K562 (cell line): ENCODE results near the gene CACNA1C. TPM values are rescaled to one million over a fixed set of nuclear protein-coding genes. Genes with fewer than 3 reads are reported as not detected.

Source experiments
- ATAC-seq: fragments of 200-7000 bp; cut with Tn5 transposase; 3 replicates; pipeline ENCODE4 v1.9.1; 2020; ENCODE audit warnings: moderate library complexity
- BruUV-seq: library from RNA; stranded (reverse); fragments of 400-500 nt; replicated peaks from 2 replicates; lab custom pipeline; 2021; lab: Mats Ljungman, UMichigan
- CTCF ChIA-PET: fragments of 300-600 bp; formaldehyde crosslinking; extraction: SDS; loops from one replicate; lab custom pipeline; 2021; ENCODE audit warnings: low intra/inter-chr PET ratio; lab: Yijun Ruan, JAX
- POLR2A ChIA-PET: fragments of 300-600, 350-650 bp; sonication (Branson Sonifier 250); formaldehyde crosslinking; extraction: SDS; loops from one replicate; lab custom pipeline; 2021; ENCODE audit warnings: antibody characterized with exemption, inconsistent platforms; lab: Yijun Ruan, JAX
- DNase-seq, 4 experiments: peaks; one replicate each; pipeline versions ENCODE4 v3.0.0 to v3.0.0-alpha.2; 2011 to 2018; ENCODE audit warnings: low spot score in 3 of 4, mixed read lengths in 3 of 4; ENCODE audit errors: extremely low read depth in 1 of 4
- FAIRE-seq: peaks from 2 replicates; lab custom pipeline; 2011; peaks lifted over from hg19 to GRCh38; lab: Jason Lieb, UNC
- H2AFZ ChIP-seq: 2 replicates; pipeline ENCODE4 v1.6.0; 2011; ENCODE audit warnings: low read depth, low read length, control low read depth, inconsistent platforms
- H3K27ac ChIP-seq: fragments of 200-600 bp; 3 replicates; pipeline ENCODE4 v1.8.0; 2011; ENCODE audit warnings: low read depth, mild to moderate bottlenecking, control low read depth, inconsistent platforms, low read length, moderate library complexity, mixed read lengths; ENCODE audit errors: extremely low read depth
- H3K27me3 ChIP-seq, 2 experiments: fragments of 300-600 bp in 1 of 2; 2 replicates in 1 of 2; 3 replicates in 1 of 2; pipeline versions ENCODE4 v1.6.0 to v1.8.0; 2011; ENCODE audit warnings: inconsistent platforms in 2 of 2, low read length in 2 of 2, mild to moderate bottlenecking in 1 of 2, mixed read lengths in 1 of 2, moderate library complexity in 1 of 2; ENCODE audit not compliant: control insufficient read depth in 2 of 2, insufficient read depth in 2 of 2
- H3K36me3 ChIP-seq: fragments of 300-600 bp; 3 replicates; pipeline ENCODE4 v1.8.0; 2011; ENCODE audit warnings: mild to moderate bottlenecking, low read length, inconsistent platforms; ENCODE audit not compliant: control insufficient read depth, insufficient read depth
- H3K4me1 ChIP-seq, 2 experiments: fragments of 200-600 bp in 1 of 2; replicated peaks in 1 of 2; 2 replicates in 1 of 2; 3 replicates in 1 of 2; pipeline versions ENCODE4 v1.5.1 to v1.8.0; 2011; ENCODE audit warnings: inconsistent platforms in 2 of 2, low read length in 2 of 2, mild to moderate bottlenecking in 1 of 2, mixed read lengths in 1 of 2, moderate library complexity in 1 of 2; ENCODE audit not compliant: control insufficient read depth in 2 of 2, insufficient read depth in 2 of 2
- H3K4me2 ChIP-seq: 2 replicates; pipeline ENCODE4 v1.6.1; 2011; ENCODE audit warnings: low read length, control low read depth, inconsistent platforms, mixed read lengths; ENCODE audit not compliant: insufficient read depth
- H3K4me3 ChIP-seq: fragments of 200-600 bp; sonication (generic), shearing (Covaris generic); 2 replicates; pipeline ENCODE4 v1.5.1; 2016; ENCODE audit warnings: control low read depth, inconsistent platforms
- H3K79me2 ChIP-seq: fragments of 200-600 bp; 3 replicates; pipeline ENCODE4 v1.8.0; 2011; ENCODE audit warnings: low read length, inconsistent platforms; ENCODE audit not compliant: control insufficient read depth, insufficient read depth
- H3K9ac ChIP-seq, 2 experiments: 2 replicates each; pipeline versions ENCODE4 v1.6.0 to v1.6.1; 2011; ENCODE audit warnings: low read depth in 2 of 2, low read length in 2 of 2, control low read depth in 1 of 2, inconsistent platforms in 1 of 2, mild to moderate bottlenecking in 1 of 2, mixed read lengths in 1 of 2; ENCODE audit not compliant: insufficient read depth in 1 of 2
- H3K9me1 ChIP-seq: one replicate; pipeline ENCODE4 v1.6.0; 2011; ENCODE audit warnings: inconsistent platforms, mild to moderate bottlenecking, low read length, moderate library complexity; ENCODE audit not compliant: control insufficient read depth, insufficient read depth
- H3K9me3 ChIP-seq: replicated peaks from 2 replicates; pipeline ENCODE4 v1.5.1; 2011; ENCODE audit warnings: low read depth, low read length, inconsistent platforms; ENCODE audit not compliant: control insufficient read depth, insufficient read depth
- H4K20me1 ChIP-seq: replicated peaks from 2 replicates; pipeline ENCODE4 v1.6.1; 2011; ENCODE audit warnings: low read length, inconsistent platforms, mixed read lengths; ENCODE audit not compliant: control insufficient read depth, insufficient read depth
- GABPB2 ChIP-seq: fragments of 250-450 bp; sonication (Bioruptor Pico); conservative IDR thresholded peaks from 2 replicates; pipeline ENCODE4 v1.5.1; 2021; ENCODE audit warnings: mild to moderate bottlenecking
- HDAC3 ChIP-seq: fragments of 450-650 bp; IDR thresholded peaks from 2 replicates; pipeline ENCODE4 v1.6.1; 2018; ENCODE audit warnings: borderline replicate concordance, mild to moderate bottlenecking, moderate library complexity; ENCODE audit not compliant: partially characterized antibody
- IRF2 ChIP-seq: sonication (generic); formaldehyde crosslinking; IDR thresholded peaks from 2 replicates; pipeline ENCODE4 v1.8.1; 2022; ENCODE audit warnings: mild to moderate bottlenecking, missing genetic modification reagents
- NFRKB ChIP-seq: fragments of 450-650 bp; IDR thresholded peaks from 2 replicates; pipeline ENCODE4 v1.6.1; 2016; ENCODE audit warnings: low read depth
- NFYB ChIP-seq: IDR thresholded peaks from 2 replicates; pipeline ENCODE4 v1.6.1; 2011; ENCODE audit warnings: mild to moderate bottlenecking, moderate library complexity; ENCODE audit not compliant: insufficient read length; ENCODE audit errors: extremely low read depth
- RBM15 ChIP-seq: fragments of 200-400 bp; formaldehyde crosslinking; IDR thresholded peaks from 2 replicates; pipeline ENCODE4 v1.6.1; 2018; ENCODE audit warnings: mild to moderate bottlenecking, low read length, moderate library complexity; ENCODE audit not compliant: insufficient read depth
- TRIM28 ChIP-seq: fragments of 450-650 bp; IDR thresholded peaks from 2 replicates; pipeline ENCODE4 v1.6.1; 2017
- U2AF1 ChIP-seq: fragments of 200-400 bp; formaldehyde crosslinking; optimal IDR thresholded peaks from 2 replicates; pipeline ENCODE3; 2017; ENCODE audit warnings: mild to moderate bottlenecking, low read depth, low read length, moderate library complexity
- ZBTB1 ChIP-seq: sonication (generic); formaldehyde crosslinking; IDR thresholded peaks from 2 replicates; pipeline ENCODE4 v1.8.1; 2023; ENCODE audit warnings: missing genetic modification reagents, low read depth, mild to moderate bottlenecking, borderline replicate concordance
- ZNF23 ChIP-seq: fragments of 250-450 bp; sonication (Bioruptor Pico); IDR thresholded peaks from 2 replicates; pipeline ENCODE4 v1.4.0; 2020; ENCODE audit warnings: mild to moderate bottlenecking
- ZNF444 ChIP-seq: fragments of 250-450 bp; sonication (Bioruptor Pico); IDR thresholded peaks from 2 replicates; pipeline ENCODE4 v1.4.0; 2020; ENCODE audit warnings: mild to moderate bottlenecking, moderate library complexity
- ZNF445 ChIP-seq: fragments of 250-450 bp; sonication (Bioruptor Pico); IDR thresholded peaks from 2 replicates; pipeline ENCODE4 v1.4.0; 2020; ENCODE audit warnings: low read depth, mild to moderate bottlenecking, moderate library complexity
- WGBS: fragments of 100-300 bp; shearing (Covaris generic); methylation state at CpG from one replicate; pipeline ENCODE4 v1.1.6; 2016; ENCODE audit warnings: low coverage, mixed read lengths; ENCODE audit not compliant: insufficient coverage; ENCODE audit errors: missing lambda C conversion rate; 5-methylcytosine and 5-hydroxymethylcytosine counted together
- in situ Hi-C: fragments of 300-500 bp; cut with MboI; formaldehyde crosslinking; loops from 4 replicates; pipeline ENCODE4 v1.15.0; 2018; ENCODE audit warnings: inconsistent platforms, mixed read lengths
- intact Hi-C: fragments of 100-400 bp; cut with micrococcal nuclease; formaldehyde crosslinking; loops from 2 replicates; pipeline ENCODE4 v1.14.2; 2022
- polyA plus RNA-seq, 8 experiments: library from polyadenylated mRNA; depleted of rRNA in 4 of 8; stranded (reverse) in 5 of 8; unstranded in 3 of 8; fragments of >200 nt; fragmentation: Nextera tagmentation in 2 of 8; fragmentation: Illumina TruSeq in 1 of 8; extraction: Ambion mirVana in 2 of 8; extraction: Trizol in 1 of 8; gene quantifications; 2 replicates each; pipeline versions ENCODE4 v1.2.1 to v1.2.3, GENCODE V29; 2011 to 2014; ENCODE audit warnings: inconsistent platforms in 1 of 8, missing spikeins in 1 of 8
- total RNA-seq, 7 experiments: library from RNA; depleted of rRNA in 6 of 7; stranded (reverse); fragments of >200 nt in 6 of 7; fragmentation: Illumina TruSeq in 2 of 7; extraction: Trizol in 2 of 7; gene quantifications; 2 replicates each; pipeline versions ENCODE4 v1.2.1 to v1.2.3, GENCODE V29; 2011 to 2021; ENCODE audit warnings: low replicate concordance in 1 of 7
- TF ChIP-seq, protein P1 (sequence below): fragments of 450-650 bp; IDR thresholded peaks from 2 replicates; pipeline ENCODE4 v1.6.1; 2017; ENCODE audit warnings: antibody characterized with exemption
- TF ChIP-seq, protein P2 (sequence below): IDR thresholded peaks from 3 replicates; pipeline ENCODE4 v1.6.1; 2011; ENCODE audit warnings: borderline replicate concordance, mild to moderate bottlenecking; ENCODE audit not compliant: insufficient read length, insufficient read depth

Gene CACNA1C
- total and polyA plus RNA-seq, 9 of the 15 experiments (the other 6 are each of a cell fraction or from before 2014, with no cell fraction given), result not detected

DNA sequence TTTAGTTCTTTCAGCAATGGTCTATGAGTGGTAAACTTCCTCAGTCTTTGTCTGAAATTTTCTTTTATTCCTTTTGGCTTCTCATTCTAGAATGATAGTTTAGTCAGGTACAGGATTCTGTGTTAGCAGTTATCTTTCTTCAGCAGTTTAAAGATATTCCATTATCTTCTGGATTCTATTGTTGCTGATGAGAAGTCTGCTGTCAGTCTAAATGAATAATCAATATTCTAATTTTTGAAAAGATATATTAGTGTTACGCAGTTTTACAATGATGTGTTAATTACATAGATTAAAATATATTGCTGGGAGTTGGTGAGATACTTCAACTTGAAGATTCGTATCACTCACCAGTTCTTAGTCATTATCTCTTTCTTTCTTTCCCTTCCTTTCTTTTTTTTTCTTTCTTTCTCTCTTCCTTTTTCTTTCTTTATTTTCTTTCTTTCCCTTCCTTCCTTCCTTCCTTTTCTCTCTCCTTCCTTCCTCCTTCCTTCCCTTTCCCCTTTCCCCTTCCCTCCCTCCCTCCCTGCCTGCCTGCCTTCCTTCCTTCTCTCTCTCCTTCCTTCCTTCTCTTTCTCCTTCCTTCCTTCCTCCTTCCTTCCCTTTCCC lies 17.8 kb downstream of the CACNA1C start (continued):
- TF ChIP-seq, protein P1, sequence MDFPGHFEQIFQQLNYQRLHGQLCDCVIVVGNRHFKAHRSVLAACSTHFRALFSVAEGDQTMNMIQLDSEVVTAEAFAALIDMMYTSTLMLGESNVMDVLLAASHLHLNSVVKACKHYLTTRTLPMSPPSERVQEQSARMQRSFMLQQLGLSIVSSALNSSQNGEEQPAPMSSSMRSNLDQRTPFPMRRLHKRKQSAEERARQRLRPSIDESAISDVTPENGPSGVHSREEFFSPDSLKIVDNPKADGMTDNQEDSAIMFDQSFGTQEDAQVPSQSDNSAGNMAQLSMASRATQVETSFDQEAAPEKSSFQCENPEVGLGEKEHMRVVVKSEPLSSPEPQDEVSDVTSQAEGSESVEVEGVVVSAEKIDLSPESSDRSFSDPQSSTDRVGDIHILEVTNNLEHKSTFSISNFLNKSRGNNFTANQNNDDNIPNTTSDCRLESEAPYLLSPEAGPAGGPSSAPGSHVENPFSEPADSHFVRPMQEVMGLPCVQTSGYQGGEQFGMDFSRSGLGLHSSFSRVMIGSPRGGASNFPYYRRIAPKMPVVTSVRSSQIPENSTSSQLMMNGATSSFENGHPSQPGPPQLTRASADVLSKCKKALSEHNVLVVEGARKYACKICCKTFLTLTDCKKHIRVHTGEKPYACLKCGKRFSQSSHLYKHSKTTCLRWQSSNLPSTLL, result no peak
- TF ChIP-seq U2AF1 (peak; percentile 44), GABPB2 (CRISPR knock-in tag) (no peak), NFYB (no peak)

DNA sequence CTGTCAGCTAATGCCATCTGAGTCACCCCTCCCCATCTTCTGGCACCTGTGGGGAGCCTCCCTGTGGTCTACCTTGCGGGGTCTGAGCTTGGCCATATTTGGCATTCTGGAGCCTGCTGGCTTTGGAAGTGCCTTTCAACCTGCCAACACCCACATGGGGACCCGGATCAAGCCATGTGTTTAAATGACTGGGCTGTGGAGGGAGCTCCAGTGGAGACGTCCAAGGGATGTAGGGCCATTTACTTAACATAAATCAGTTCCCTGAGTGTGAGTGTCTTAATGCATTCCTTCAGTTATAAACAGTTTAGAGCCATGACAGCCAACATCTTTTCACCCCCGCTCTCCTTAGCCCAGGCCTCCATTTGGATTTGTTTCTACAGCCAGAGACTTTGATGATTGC lies 22.0 kb downstream of the CACNA1C start:
- no peak overlapping the region for H3K4me2 ChIP-seq
- H3K4me1 ChIP-seq, result no peaks in the 10 kb centered on the region
- ChIA-PET CTCF (no interaction called here), POLR2A (interaction anchor here (0.7 kb wide), 1 partner anchor 1496 kb away, joined by 3 read pairs; no protein-coding TSS in a partner anchor)
- H3K27me3 ChIP-seq, result peaks cover 0 to 4% of the 10 kb centered on the region in 2 experiments; a peak in 1 of 5 replicates
- ATAC-seq (no peak), FAIRE-seq (no peak), DNase-seq (no peak)
- intact Hi-C loops (no loop called here), in situ Hi-C loops (loop anchor here (25.0 kb wide), 1 partner anchor 213 kb away; no protein-coding TSS in a partner anchor)
- H3K9me3 ChIP-seq, result peaks cover 3% of the 10 kb centered on the region; the same call in 1 of the 2 replicates
- H3K9me1 ChIP-seq, result no peaks in the 10 kb centered on the region
- H2AFZ ChIP-seq, result no peak overlapping the region
- no peaks in the 10 kb centered on the region for H3K79me2 ChIP-seq
- H3K4me3 ChIP-seq, result no peak overlapping the region
- H4K20me1 ChIP-seq, result no peaks in the 10 kb centered on the region
- no TSS peak for BruUV-seq
- H3K27ac ChIP-seq, result no peak overlapping the region
- WGBS, result 0% methylated on average over 4 of the region's 4 CpGs
- no peaks in the 10 kb centered on the region for H3K36me3 ChIP-seq
- no peak overlapping the region for H3K9ac ChIP-seq
- TF ChIP-seq RBM15 (no peak), ZBTB1 (CRISPR knock-in tag) (no peak), ZNF23 (no peak), IRF2 (no peak), TRIM28 (no peak), NFRKB (no peak), ZNF444 (CRISPR knock-in tag) (no peak), HDAC3 (no peak), ZNF445 (CRISPR knock-in tag) (no peak)
- TF ChIP-seq, protein P2, sequence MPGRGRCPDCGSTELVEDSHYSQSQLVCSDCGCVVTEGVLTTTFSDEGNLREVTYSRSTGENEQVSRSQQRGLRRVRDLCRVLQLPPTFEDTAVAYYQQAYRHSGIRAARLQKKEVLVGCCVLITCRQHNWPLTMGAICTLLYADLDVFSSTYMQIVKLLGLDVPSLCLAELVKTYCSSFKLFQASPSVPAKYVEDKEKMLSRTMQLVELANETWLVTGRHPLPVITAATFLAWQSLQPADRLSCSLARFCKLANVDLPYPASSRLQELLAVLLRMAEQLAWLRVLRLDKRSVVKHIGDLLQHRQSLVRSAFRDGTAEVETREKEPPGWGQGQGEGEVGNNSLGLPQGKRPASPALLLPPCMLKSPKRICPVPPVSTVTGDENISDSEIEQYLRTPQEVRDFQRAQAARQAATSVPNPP, result no peak
